Endothelial cell of umbilical vein (primary cell): ENCODE measurements around the gene GNB1. TPM values are rescaled to one million over a fixed set of nuclear protein-coding genes. Genes with fewer than 3 reads are reported as not detected.

Experiments used
- BruUV-seq: library from RNA; stranded (reverse); fragments of 400-500 nt; replicated peaks from 2 replicates; lab custom pipeline; 2021; lab: Mats Ljungman, UMichigan
- CTCF ChIA-PET: fragments of 300-600, 350-600 bp; sonication (Branson Sonifier 250); formaldehyde crosslinking; loops from one replicate; lab custom pipeline; 2021; ENCODE audit warnings: antibody characterized with exemption, inconsistent platforms; lab: Charles Lee
- POLR2A ChIA-PET: fragments of 300-600, 350-600 bp; sonication (Branson Sonifier 250); formaldehyde crosslinking; loops from one replicate; lab custom pipeline; 2021; ENCODE audit warnings: antibody characterized with exemption, inconsistent platforms; lab: Charles Lee
- DNase-seq: peaks from one replicate; pipeline ENCODE4 v3.0.0-alpha.2; 2011; ENCODE audit warnings: low read depth, low spot score
- FAIRE-seq: peaks from 2 replicates; lab custom pipeline; 2011; peaks lifted over from hg19 to GRCh38; lab: Jason Lieb, UNC
- H2AFZ ChIP-seq: 2 replicates; pipeline ENCODE4 v1.6.0; 2012; ENCODE audit warnings: low read depth, low read length, control low read depth, inconsistent platforms
- H3K27ac ChIP-seq: 2 replicates; pipeline ENCODE4 v1.5.1; 2011; ENCODE audit warnings: low read depth, mild to moderate bottlenecking, control low read depth, low read length, moderate library complexity; ENCODE audit not compliant: insufficient read depth
- H3K27me3 ChIP-seq, 2 experiments: 2 replicates each; pipeline versions ENCODE4 v1.6.0 to v1.6.1; 2011; ENCODE audit warnings: low read length in 2 of 2, mixed read lengths in 1 of 2; ENCODE audit not compliant: control insufficient read depth in 2 of 2, insufficient read depth in 2 of 2
- H3K36me3 ChIP-seq, 2 experiments: 2 replicates in 1 of 2; 3 replicates in 1 of 2; pipeline ENCODE4 v1.5.1; 2011; ENCODE audit warnings: low read length in 2 of 2, mild to moderate bottlenecking in 1 of 2, moderate library complexity in 1 of 2; ENCODE audit not compliant: control insufficient read depth in 2 of 2, insufficient read depth in 2 of 2; ENCODE audit errors: extremely low read depth in 1 of 2
- H3K4me1 ChIP-seq: 3 replicates; pipeline ENCODE4 v1.5.1; 2011; ENCODE audit warnings: mild to moderate bottlenecking, low read length; ENCODE audit not compliant: control insufficient read depth, insufficient read depth; ENCODE audit errors: extremely low read depth
- H3K4me2 ChIP-seq: 2 replicates; pipeline ENCODE4 v1.6.1; 2011; ENCODE audit warnings: low read length, control low read depth, mixed read lengths; ENCODE audit not compliant: insufficient read depth
- H3K4me3 ChIP-seq, 3 experiments: fragments of 200-600 bp in 1 of 3; sonication (generic), shearing (Covaris generic) in 1 of 3; replicated peaks in 1 of 3; 2 replicates each; pipeline ENCODE4 v1.5.1; 2011 to 2016; ENCODE audit warnings: control low read depth in 3 of 3, low read length in 3 of 3, mild to moderate bottlenecking in 2 of 3, inconsistent platforms in 1 of 3, low read depth in 1 of 3, moderate library complexity in 1 of 3; ENCODE audit not compliant: insufficient read depth in 1 of 3
- H3K79me2 ChIP-seq: 2 replicates; pipeline ENCODE4 v1.6.0; 2012; ENCODE audit warnings: low read length, inconsistent platforms; ENCODE audit not compliant: control insufficient read depth, insufficient read depth
- H3K9ac ChIP-seq: replicated peaks from 2 replicates; pipeline ENCODE3; 2011; ENCODE audit warnings: low read length, control low read depth; ENCODE audit not compliant: insufficient read depth; ENCODE audit errors: extremely low read depth
- H3K9me1 ChIP-seq: replicated peaks from 3 replicates; pipeline ENCODE4 v1.6.0; 2011; ENCODE audit warnings: mild to moderate bottlenecking, low read length; ENCODE audit not compliant: control insufficient read depth, insufficient read depth; ENCODE audit errors: extremely low read depth
- H3K9me3 ChIP-seq: replicated peaks from 2 replicates; pipeline ENCODE4 v1.5.1; 2012; ENCODE audit warnings: low read length, inconsistent platforms; ENCODE audit not compliant: control insufficient read depth, insufficient read depth
- H4K20me1 ChIP-seq: replicated peaks from 2 replicates; pipeline ENCODE3; 2011; ENCODE audit warnings: mild to moderate bottlenecking, low read length; ENCODE audit not compliant: control insufficient read depth, insufficient read depth; ENCODE audit errors: extremely low read depth
- EZH2 ChIP-seq: IDR thresholded peaks from 2 replicates; pipeline ENCODE4 v1.6.1; 2012; ENCODE audit warnings: borderline replicate concordance, low read depth, mild to moderate bottlenecking, moderate library complexity, low read length, inconsistent platforms; ENCODE audit not compliant: severe bottlenecking
- FOS ChIP-seq: IDR thresholded peaks from 2 replicates; pipeline ENCODE4 v1.6.1; 2011; ENCODE audit warnings: mild to moderate bottlenecking, low read length, moderate library complexity, borderline replicate concordance; ENCODE audit not compliant: insufficient read depth
- dilution Hi-C: fragments of 300-500 bp; cut with MboI; formaldehyde crosslinking; loops from one replicate; pipeline ENCODE4 v1.15.0; 2019; ENCODE audit warnings: low sequenced_read_pairs; ENCODE audit not compliant: extremely low pct_ligation_motif_present
- intact Hi-C: fragments of 100-400 bp; cut with micrococcal nuclease; formaldehyde crosslinking; loops from one replicate; pipeline ENCODE4 v1.10.0; 2022
- polyA plus RNA-seq, 4 experiments: library from polyadenylated mRNA; depleted of rRNA in 3 of 4; stranded (reverse) in 3 of 4; unstranded in 1 of 4; fragments of >200 nt; gene quantifications; 2 replicates each; pipeline versions ENCODE4 v1.2.1 to v1.2.3, GENCODE V29; 2011 to 2012; ENCODE audit warnings: missing spikeins in 1 of 4
- total RNA-seq: library from RNA; stranded (reverse); gene quantifications from 2 replicates; pipeline ENCODE4 v1.2.3, GENCODE V29; 2021
- TF ChIP-seq, protein P1 (sequence below), 2 donors: IDR thresholded peaks; 1 replicate in 1 of 2; 2 replicates in 1 of 2; pipeline ENCODE4 v1.5.1; 2011; ENCODE audit warnings: low read length in 2 of 2, mild to moderate bottlenecking in 2 of 2, moderate library complexity in 2 of 2, control low read depth in 1 of 2, inconsistent platforms in 1 of 2, low read depth in 1 of 2; ENCODE audit not compliant: insufficient read depth in 1 of 2; ENCODE audit errors: extremely low read depth in 1 of 2

The GNB1 gene
- total and polyA plus RNA-seq, 2 donors (not counting 3 experiments of a cell fraction or from before 2014, with no cell fraction given) = 501 to 529 TPM

DNA sequence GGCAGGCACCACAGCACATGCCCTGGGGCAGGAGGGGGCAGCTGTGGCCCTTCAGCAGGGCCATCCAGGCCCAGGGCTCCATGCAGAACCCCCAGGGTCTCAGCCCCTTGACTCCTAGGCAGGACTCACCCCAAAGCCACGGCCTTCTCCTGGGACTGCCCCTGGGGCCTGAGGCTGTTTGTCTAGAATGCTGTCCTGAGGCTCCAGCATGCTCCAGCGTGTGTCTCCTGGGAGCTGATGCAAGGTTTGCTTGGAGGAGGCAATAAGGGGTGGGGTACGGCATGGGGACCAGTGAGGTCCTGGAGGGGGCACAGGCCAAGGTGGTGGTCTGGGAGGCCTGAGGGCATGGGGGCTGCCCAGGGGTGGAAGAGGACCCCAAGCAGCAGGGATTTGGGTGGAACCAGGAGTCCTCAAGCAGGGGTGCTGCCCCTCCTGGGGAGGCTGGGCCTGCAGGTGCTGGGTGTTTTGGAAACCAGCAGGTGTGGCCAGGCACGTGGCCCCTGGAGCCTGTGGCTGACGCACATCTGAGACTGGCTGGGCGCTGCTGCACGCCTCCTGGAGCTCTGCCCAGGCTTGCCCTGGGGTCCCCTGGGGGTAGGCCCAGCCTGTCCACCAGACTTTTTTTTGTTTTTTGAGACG is 16.3 kb upstream of the GNB1 start:
- Histone ChIP-seq H4K20me1 (no peaks in the 10 kb centered on the region), H3K79me2 (peaks cover 3% of the 10 kb centered on the region), H3K4me3 (no peak overlapping the region), H3K9me1 (no peaks in the 10 kb centered on the region), H3K9ac (no peak overlapping the region), H3K4me1 (peaks cover 11% of the 10 kb centered on the region), H3K4me2 (no peak overlapping the region), H3K36me3 (no peaks in the 10 kb centered on the region), H3K27ac (no peak overlapping the region), H2AFZ (no peak overlapping the region), H3K9me3 (no peaks in the 10 kb centered on the region), H3K27me3 (no peaks in the 10 kb centered on the region)
- intact Hi-C loops (loop anchor here (2.0 to 5.0 kb wide), 2 partner anchors 60 to 80 kb away; no protein-coding TSS in a partner anchor), dilution Hi-C loops (no loop called here)
- FAIRE-seq (no peak), DNase-seq (no peak)
- ChIA-PET CTCF (interaction anchor here (2.0 to 2.4 kb wide), 3 partner anchors 11 to 98 kb away, joined by 7 to 26 read pairs (median 15); no protein-coding TSS in a partner anchor), POLR2A (no interaction called here)
- TF ChIP-seq EZH2 (no peak), FOS (no peak)
- TF ChIP-seq, protein P1, sequence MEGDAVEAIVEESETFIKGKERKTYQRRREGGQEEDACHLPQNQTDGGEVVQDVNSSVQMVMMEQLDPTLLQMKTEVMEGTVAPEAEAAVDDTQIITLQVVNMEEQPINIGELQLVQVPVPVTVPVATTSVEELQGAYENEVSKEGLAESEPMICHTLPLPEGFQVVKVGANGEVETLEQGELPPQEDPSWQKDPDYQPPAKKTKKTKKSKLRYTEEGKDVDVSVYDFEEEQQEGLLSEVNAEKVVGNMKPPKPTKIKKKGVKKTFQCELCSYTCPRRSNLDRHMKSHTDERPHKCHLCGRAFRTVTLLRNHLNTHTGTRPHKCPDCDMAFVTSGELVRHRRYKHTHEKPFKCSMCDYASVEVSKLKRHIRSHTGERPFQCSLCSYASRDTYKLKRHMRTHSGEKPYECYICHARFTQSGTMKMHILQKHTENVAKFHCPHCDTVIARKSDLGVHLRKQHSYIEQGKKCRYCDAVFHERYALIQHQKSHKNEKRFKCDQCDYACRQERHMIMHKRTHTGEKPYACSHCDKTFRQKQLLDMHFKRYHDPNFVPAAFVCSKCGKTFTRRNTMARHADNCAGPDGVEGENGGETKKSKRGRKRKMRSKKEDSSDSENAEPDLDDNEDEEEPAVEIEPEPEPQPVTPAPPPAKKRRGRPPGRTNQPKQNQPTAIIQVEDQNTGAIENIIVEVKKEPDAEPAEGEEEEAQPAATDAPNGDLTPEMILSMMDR (IDR thresholded peaks at IDR 0.05; ENCODE audit: extremely low read depth in 1 of 2, insufficient read depth in 1 of 2, low read depth in 1 of 2, low read length in 2 of 2) = no peak
- BruUV-seq = no TSS peak
